B cell (primary cell): ENCODE measurements around the gene VLDLR. TPM values are rescaled to one million over a fixed set of nuclear protein-coding genes. Genes with fewer than 3 reads are reported as not detected.

Source experiments
- ATAC-seq: fragments of 200-7000 bp; cut with Tn5 transposase; one replicate; pipeline ENCODE4 v1.10.0; 2021; ENCODE audit warnings: low read depth, mild to moderate bottlenecking, moderate number of reproducible peaks, moderate library complexity
- CTCF ChIA-PET: fragments of 350-600 bp; sonication (Branson Sonifier 250); formaldehyde crosslinking; loops from one replicate; lab custom pipeline; 2021; ENCODE audit warnings: antibody characterized with exemption, inconsistent platforms; lab: Charles Lee
- POLR2A ChIA-PET: fragments of 350-600 bp; sonication (Branson Sonifier 250); formaldehyde crosslinking; loops from one replicate; lab custom pipeline; 2021; ENCODE audit warnings: antibody characterized with exemption; lab: Charles Lee
- DNase-seq: peaks from one replicate; pipeline ENCODE4 v3.0.0; 2013
- H2AFZ ChIP-seq: 2 replicates; pipeline ENCODE4 v1.6.1; 2012; ENCODE audit warnings: mild to moderate bottlenecking, low read depth, low read length; ENCODE audit not compliant: insufficient read depth, poor library complexity, severe bottlenecking
- H3K27ac ChIP-seq, 2 donors: 1 replicate in 1 of 2; 2 replicates in 1 of 2; pipeline ENCODE4 v1.5.1; 2012 to 2013; ENCODE audit warnings: low read length in 2 of 2, mild to moderate bottlenecking in 2 of 2, moderate library complexity in 1 of 2
- H3K27me3 ChIP-seq, 4 experiments: fragments of 200-600 bp in 1 of 4; sonication (generic) in 1 of 4; replicated peaks in 1 of 4; 1 replicate in 2 of 4; 2 replicates in 2 of 4; pipeline versions ENCODE4 v1.6.1 to v1.7.0; 2013 to 2016; ENCODE audit warnings: low read length in 3 of 4, mild to moderate bottlenecking in 2 of 4, mixed read lengths in 1 of 4, moderate library complexity in 1 of 4; ENCODE audit not compliant: insufficient read depth in 4 of 4, control insufficient read depth in 3 of 4; ENCODE audit errors: control extremely low read depth in 1 of 4
- H3K36me3 ChIP-seq, 2 experiments: replicated peaks in 1 of 2; 1 replicate in 1 of 2; 2 replicates in 1 of 2; pipeline versions ENCODE4 v1.6.1 to v1.7.1; 2013; ENCODE audit warnings: low read length in 1 of 2; ENCODE audit not compliant: insufficient read depth in 2 of 2, control insufficient read depth in 1 of 2; ENCODE audit errors: control extremely low read depth in 1 of 2, extremely low read depth in 1 of 2
- H3K4me1 ChIP-seq, 2 donors: fragments of 200-600 bp in 1 of 2; sonication (generic) in 1 of 2; 1 replicate in 1 of 2; 2 replicates in 1 of 2; pipeline versions ENCODE4 v1.5.1 to v1.6.1; 2013 to 2017; ENCODE audit warnings: low read length in 2 of 2; ENCODE audit not compliant: control insufficient read depth in 2 of 2, insufficient read depth in 2 of 2
- H3K4me2 ChIP-seq: replicated peaks from 2 replicates; pipeline ENCODE3; 2012; ENCODE audit warnings: mild to moderate bottlenecking, low read depth, low read length; ENCODE audit not compliant: poor library complexity, severe bottlenecking
- H3K4me3 ChIP-seq, 5 experiments: fragments of 200-600 bp in 1 of 5; sonication (generic) in 1 of 5; 1 replicate in 3 of 5; 2 replicates in 2 of 5; pipeline versions ENCODE4 v1.5.1 to v1.7.0; 2011 to 2016; ENCODE audit warnings: low read length in 4 of 5, mild to moderate bottlenecking in 4 of 5, low read depth in 2 of 5, control low read depth in 1 of 5, moderate library complexity in 1 of 5; ENCODE audit not compliant: insufficient read depth in 1 of 5; ENCODE audit errors: control extremely low read depth in 1 of 5, extremely low read depth in 1 of 5
- H3K79me2 ChIP-seq: fragments of 200-600 bp; sonication (generic); one replicate; pipeline ENCODE4 v1.6.0; 2016; ENCODE audit warnings: low read length; ENCODE audit not compliant: control insufficient read depth, insufficient read depth
- H3K9ac ChIP-seq: fragments of 200-600 bp; sonication (generic); 2 replicates; pipeline ENCODE4 v1.6.1; 2017; ENCODE audit warnings: mild to moderate bottlenecking, low read length, moderate library complexity
- H3K9me3 ChIP-seq, 3 donors: one replicate each; pipeline versions ENCODE4 v1.6.1 to v1.7.1; 2013; ENCODE audit warnings: low read length in 2 of 3; ENCODE audit not compliant: control insufficient read depth in 2 of 3, insufficient read depth in 1 of 3; ENCODE audit errors: control extremely low read depth in 1 of 3
- H4K20me1 ChIP-seq: 2 replicates; pipeline ENCODE4 v1.6.0; 2012; ENCODE audit warnings: mild to moderate bottlenecking, low read length; ENCODE audit not compliant: insufficient read depth, control insufficient read depth, poor library complexity, severe bottlenecking
- H3K27ac Mint-ChIP-seq: one replicate; pipeline ENCODE4 v1.8.0; 2021; ENCODE audit warnings: mixed read lengths
- H3K27me3 Mint-ChIP-seq: one replicate; pipeline ENCODE4 v1.8.0; 2021; ENCODE audit warnings: mixed read lengths
- H3K4me1 Mint-ChIP-seq: one replicate; pipeline ENCODE4 v1.8.0; 2021; ENCODE audit warnings: mixed read lengths
- H3K4me3 Mint-ChIP-seq: one replicate; pipeline ENCODE4 v1.8.0; 2021; ENCODE audit warnings: mixed read lengths
- H3K9me3 Mint-ChIP-seq: one replicate; pipeline ENCODE4 v1.8.0; 2022; ENCODE audit warnings: mixed read lengths; ENCODE audit not compliant: insufficient read depth
- EZH2 ChIP-seq: IDR thresholded peaks from 2 replicates; pipeline ENCODE4 v1.6.1; 2012; ENCODE audit warnings: borderline replicate concordance, low read depth, mild to moderate bottlenecking, moderate library complexity, low read length; ENCODE audit not compliant: insufficient read depth, poor library complexity, severe bottlenecking
- WGBS: methylation state at CpG from one replicate; pipeline ENCODE4 v1.1.5; 2013; ENCODE audit warnings: missing lambda C conversion rate; ENCODE audit not compliant: insufficient coverage; 5-methylcytosine and 5-hydroxymethylcytosine counted together
- intact Hi-C: fragments of 100-400 bp; cut with micrococcal nuclease; formaldehyde crosslinking; loops from one replicate; pipeline ENCODE4 v1.10.0; 2022
- polyA plus RNA-seq: library from polyadenylated mRNA; depleted of rRNA; stranded (reverse); fragments of >200 nt; gene quantifications from 2 replicates; pipeline ENCODE4 v1.2.3, GENCODE V29; 2012
- total RNA-seq, 2 donors: library from RNA; stranded (reverse); fragments of 120-200 nt in 1 of 2; gene quantifications; 1 replicate in 1 of 2; 2 replicates in 1 of 2; pipeline versions ENCODE4 v1.2.3 to v1.2.4, GENCODE V29; 2013 to 2022
- TF ChIP-seq, protein P1 (sequence below): fragments of 200-600 bp; IDR thresholded peaks from one replicate; pipeline ENCODE4 v1.8.0; 2022; ENCODE audit warnings: antibody characterized with exemption, mild to moderate bottlenecking

VLDLR gene
- total and polyA plus RNA-seq, 2 donors (not counting 1 experiment from before 2014, with no cell fraction given) = 0.03 TPM; not detected in 1

DNA sequence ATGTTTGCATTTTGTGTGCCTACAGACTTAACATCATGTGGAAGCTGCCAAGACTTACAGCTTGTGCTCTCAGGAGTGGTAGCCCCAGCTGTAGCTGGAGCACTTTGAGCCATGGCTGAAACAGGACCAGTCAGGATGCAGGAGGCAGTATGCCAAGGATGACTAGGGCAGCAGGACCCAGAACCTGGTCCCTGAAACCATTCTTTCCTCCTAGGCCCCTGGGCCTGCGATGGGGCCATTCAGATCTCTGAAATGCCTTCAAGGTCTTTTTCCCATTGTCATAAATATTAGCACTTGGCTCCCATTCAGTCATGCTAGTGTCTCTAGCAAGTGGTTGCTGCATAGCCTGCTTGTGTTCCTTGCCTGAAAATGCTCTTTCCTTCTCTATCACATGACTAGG, 29.6 kb upstream of the VLDLR start:
- Histone ChIP-seq H3K4me3 (no peak overlapping the region), H3K4me2 (no peak overlapping the region), H4K20me1 (no peaks in the 10 kb centered on the region), H3K4me1 (no peaks in the 10 kb centered on the region), H3K9me3 (peaks cover 0 to 9% (median 5%) of the 10 kb centered on the region in 3 donors), H3K27me3 (no peaks in the 10 kb centered on the region), H3K27ac (no peak overlapping the region), H3K79me2 (no peaks in the 10 kb centered on the region), H2AFZ (no peak overlapping the region), H3K36me3 (no peaks in the 10 kb centered on the region), H3K9ac (no peak overlapping the region)
- peaks cover 9% of the 10 kb centered on the region for H3K9me3 Mint-ChIP-seq
- CTCF ChIA-PET = no interaction called here
- POLR2A ChIA-PET = no interaction called here
- no peak overlapping the region for H3K4me3 Mint-ChIP-seq
- TF ChIP-seq, protein P1, sequence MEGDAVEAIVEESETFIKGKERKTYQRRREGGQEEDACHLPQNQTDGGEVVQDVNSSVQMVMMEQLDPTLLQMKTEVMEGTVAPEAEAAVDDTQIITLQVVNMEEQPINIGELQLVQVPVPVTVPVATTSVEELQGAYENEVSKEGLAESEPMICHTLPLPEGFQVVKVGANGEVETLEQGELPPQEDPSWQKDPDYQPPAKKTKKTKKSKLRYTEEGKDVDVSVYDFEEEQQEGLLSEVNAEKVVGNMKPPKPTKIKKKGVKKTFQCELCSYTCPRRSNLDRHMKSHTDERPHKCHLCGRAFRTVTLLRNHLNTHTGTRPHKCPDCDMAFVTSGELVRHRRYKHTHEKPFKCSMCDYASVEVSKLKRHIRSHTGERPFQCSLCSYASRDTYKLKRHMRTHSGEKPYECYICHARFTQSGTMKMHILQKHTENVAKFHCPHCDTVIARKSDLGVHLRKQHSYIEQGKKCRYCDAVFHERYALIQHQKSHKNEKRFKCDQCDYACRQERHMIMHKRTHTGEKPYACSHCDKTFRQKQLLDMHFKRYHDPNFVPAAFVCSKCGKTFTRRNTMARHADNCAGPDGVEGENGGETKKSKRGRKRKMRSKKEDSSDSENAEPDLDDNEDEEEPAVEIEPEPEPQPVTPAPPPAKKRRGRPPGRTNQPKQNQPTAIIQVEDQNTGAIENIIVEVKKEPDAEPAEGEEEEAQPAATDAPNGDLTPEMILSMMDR = no peak
- no peak for TF ChIP-seq EZH2
- ATAC-seq (no peak), DNase-seq (no peak)
- H3K4me1 Mint-ChIP-seq = no peaks in the 10 kb centered on the region
- intact Hi-C loops = no loop called here
- peaks cover 16% of the 10 kb centered on the region for H3K27me3 Mint-ChIP-seq
- H3K27ac Mint-ChIP-seq = no peak overlapping the region
- 62% methylated on average over 1 of the region's 1 CpG for WGBS

DNA sequence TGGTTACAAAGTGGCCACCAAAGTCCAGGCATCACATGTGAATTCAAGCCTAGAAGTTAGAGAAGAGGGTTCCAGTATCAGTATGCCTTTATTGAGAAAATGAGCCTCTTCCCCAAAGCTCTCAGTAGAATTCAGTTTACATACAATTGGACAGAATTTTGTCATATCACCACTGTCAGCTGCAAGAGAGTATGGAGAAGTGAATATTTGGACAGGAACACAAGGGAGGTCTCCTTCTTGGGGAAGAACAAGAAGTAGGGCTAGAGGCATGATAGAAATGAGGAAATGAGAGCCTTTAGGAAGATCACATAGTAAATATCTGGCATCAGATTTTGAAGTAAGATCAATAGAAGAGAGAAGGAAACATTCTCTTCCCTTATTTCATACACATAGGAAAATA, 27.8 kb upstream of the VLDLR start:
- intact Hi-C loops = no loop called here
- ChIA-PET POLR2A (no interaction called here), CTCF (no interaction called here)
- no peaks in the 10 kb centered on the region for H3K4me1 ChIP-seq
- ATAC-seq (no peak), DNase-seq (no peak)
- H3K36me3 ChIP-seq = no peaks in the 10 kb centered on the region
- peaks cover 0 to 12% (median 5%) of the 10 kb centered on the region in 3 donors for H3K9me3 ChIP-seq
- no peaks in the 10 kb centered on the region for H4K20me1 ChIP-seq
- H3K4me3 ChIP-seq = no peak overlapping the region
- H3K79me2 ChIP-seq = no peaks in the 10 kb centered on the region
- no peak overlapping the region for H3K27ac Mint-ChIP-seq
- H3K27me3 ChIP-seq = peaks cover 0 to 5% (median 0%) of the 10 kb centered on the region in 4 experiments
- no peak overlapping the region for H3K9ac ChIP-seq
- H2AFZ ChIP-seq = no peak overlapping the region
- H3K4me1 Mint-ChIP-seq = no peaks in the 10 kb centered on the region
- no peak overlapping the region for H3K27ac ChIP-seq
- peaks cover 9% of the 10 kb centered on the region for H3K9me3 Mint-ChIP-seq
- TF ChIP-seq, protein P1 = no peak
- no peak for TF ChIP-seq EZH2
- H3K4me3 Mint-ChIP-seq = no peak overlapping the region
- H3K4me2 ChIP-seq = no peak overlapping the region
- peaks cover 23% of the 10 kb centered on the region for H3K27me3 Mint-ChIP-seq
